GM19240 (cell line): ENCODE data around the gene EGFL8.
"Not testable (repeated sequence)": the region's sequence is repeated elsewhere in the genome, so short reads cannot be mapped to it uniquely, and the experiment has no call there.

Experiments used
- DNase-seq: peaks from one replicate; pipeline ENCODE4 v3.0.0; 2011; ENCODE audit warnings: low spot score; ENCODE audit not compliant: insufficient read length

The EGFL8 gene

GRCh38 chr6:32164295-32164694 is at the start of gene EGFL8:
EGFL8 (plus strand) TSS chr6:32164595; CDS start chr6:32166166, 1,571 bp downstream.
- no peak for DNase-seq

- no peak for DNase-seq
Measured at GRCh38 chr6:32114796-32115195, 49.6 kb upstream of the EGFL8 start.

GRCh38 chr6:32115623-32116022 is 48.8 kb upstream of the EGFL8 start:
- no peak for DNase-seq

- DNase-seq: no peak
Measured at GRCh38 chr6:32116674-32117073, 47.7 kb upstream of the EGFL8 start.

GRCh38 chr6:32117461-32117860 is 46.9 kb upstream of the EGFL8 start:
- no peak for DNase-seq

GRCh38 chr6:32118782-32119628 is 45.4 kb upstream of the EGFL8 start:
- peak; percentile 67 for DNase-seq

- no peak for DNase-seq
Measured at GRCh38 chr6:32120573-32121059, 43.8 kb upstream of the EGFL8 start.

GRCh38 chr6:32123681-32124080 is 40.7 kb upstream of the EGFL8 start:
- DNase-seq: no peak

GRCh38 chr6:32126880-32127279 is 37.5 kb upstream of the EGFL8 start:
- DNase-seq: no peak

GRCh38 chr6:32127409-32127716 is 37.0 kb upstream of the EGFL8 start:
- no peak for DNase-seq

- peak; percentile 97 for DNase-seq
Measured at GRCh38 chr6:32127717-32128592, 36.4 kb upstream of the EGFL8 start, which contains the start of gene ATF6B. ATF6B (minus strand) TSS chr6:32128246; CDS start chr6:32128207, 39 bp downstream.

- no peak for DNase-seq
Measured at GRCh38 chr6:32128751-32129296, 35.6 kb upstream of the EGFL8 start.

GRCh38 chr6:32129297-32130088 is 34.9 kb upstream of the EGFL8 start:
- DNase-seq: no peak

GRCh38 chr6:32131439-32131948 is 32.9 kb upstream of the EGFL8 start:
- DNase-seq: no peak

GRCh38 chr6:32132110-32132509 is 32.3 kb upstream of the EGFL8 start:
- DNase-seq: no peak

- no peak for DNase-seq
Measured at GRCh38 chr6:32133786-32134185, 30.6 kb upstream of the EGFL8 start.

GRCh38 chr6:32137454-32137853 is 26.9 kb upstream of the EGFL8 start:
- no peak for DNase-seq

GRCh38 chr6:32139590-32139989 is 24.8 kb upstream of the EGFL8 start:
- DNase-seq: no peak

GRCh38 chr6:32140420-32141046 is 23.9 kb upstream of the EGFL8 start:
- DNase-seq: no peak

GRCh38 chr6:32144238-32144637 is 20.2 kb upstream of the EGFL8 start:
- not testable (repeated sequence) for DNase-seq
